ENCODE data around the gene MAG. TPM values are rescaled to one million over a fixed set of nuclear protein-coding genes. Genes with fewer than 3 reads are reported as not detected.
A peak's percentile ranks its signal among the peaks of the same experiment; 100 is the strongest.

MAG gene
- total and polyA plus RNA-seq, 2 of the 13 experiments (the other 11 are each of a cell fraction or from before 2014, with no cell fraction given) = 0.20 to 1.3 TPM

GRCh38 chr19:35248310-35249145 lies 43.4 kb upstream of the MAG start, which contains the start of gene LSR (continued):
- peak; percentile 75 for TF ChIP-seq UBTF (CRISPR knock-in tag; IDR thresholded peaks at IDR 0.05)
- 0 out of 2 replicates have a peak, but pooled peaks have one; percentile 71 for TF ChIP-seq EEA1 (CRISPR knock-in tag; IDR thresholded peaks at IDR 0.05; ENCODE audit: borderline replicate concordance)
- TF ChIP-seq DPF2 (CRISPR knock-in tag; IDR thresholded peaks at IDR 0.05; ENCODE audit: borderline replicate concordance, low read depth) = no peak
- TF ChIP-seq ZNF776 (CRISPR knock-in tag; IDR thresholded peaks at IDR 0.05) = peak; percentile 85
- peak; percentile 67; the same call in 1 of the 2 replicates for TF ChIP-seq ZIK1 (CRISPR knock-in tag; IDR thresholded peaks at IDR 0.05; ENCODE audit: borderline replicate concordance, low read depth)
- TF ChIP-seq ZBTB10 (CRISPR knock-in tag; IDR thresholded peaks at IDR 0.05; ENCODE audit: borderline replicate concordance) = peak; percentile 81; the same call in 1 of the 2 replicates
- peak; percentile 31; the same call in 1 of the 2 replicates for TF ChIP-seq TFDP1 (CRISPR knock-in tag; IDR thresholded peaks at IDR 0.05; ENCODE audit: borderline replicate concordance)
- TF ChIP-seq ZNF446 (CRISPR knock-in tag; IDR thresholded peaks at IDR 0.05) = peak; percentile 95
- no peak for TF ChIP-seq NFRKB (IDR thresholded peaks at IDR 0.05)
- peak; percentile 89; the same call in 1 of the 2 replicates for TF ChIP-seq KAT7 (CRISPR knock-in tag; IDR thresholded peaks at IDR 0.05; ENCODE audit: borderline replicate concordance)
- TF ChIP-seq ZFY (CRISPR knock-in tag; IDR thresholded peaks at IDR 0.05) = peak; percentile 92
- no peak; the same call in 1 of the 2 replicates for TF ChIP-seq ZNF740 (CRISPR knock-in tag; IDR thresholded peaks at IDR 0.05)
- TF ChIP-seq ZSCAN30 (CRISPR knock-in tag; IDR thresholded peaks at IDR 0.05) = 0 out of 2 replicates have a peak, but pooled peaks have one; percentile 36
- TF ChIP-seq TRAFD1 (CRISPR knock-in tag; IDR thresholded peaks at IDR 0.05; ENCODE audit: borderline replicate concordance) = 0 out of 2 replicates have a peak, but pooled peaks have one; percentile 70
- no peak; the same call in 1 of the 2 replicates for TF ChIP-seq ZNF224 (CRISPR knock-in tag; IDR thresholded peaks at IDR 0.05)
- TF ChIP-seq BORCS8-MEF2B (CRISPR knock-in tag; IDR thresholded peaks at IDR 0.05) = peak; percentile 88
- TF ChIP-seq ZNF691 (CRISPR knock-in tag; IDR thresholded peaks at IDR 0.05; ENCODE audit: borderline replicate concordance, low read depth) = peak; percentile 10; the same call in 1 of the 2 replicates
